Measurements from ENCODE around the gene PPP2R5D. TPM values are rescaled to one million over a fixed set of nuclear protein-coding genes. Genes with fewer than 3 reads are reported as not detected.

Gene PPP2R5D
- total RNA-seq, 2 experiments from 2014 or later = 35.0 to 35.6 TPM

DNA sequence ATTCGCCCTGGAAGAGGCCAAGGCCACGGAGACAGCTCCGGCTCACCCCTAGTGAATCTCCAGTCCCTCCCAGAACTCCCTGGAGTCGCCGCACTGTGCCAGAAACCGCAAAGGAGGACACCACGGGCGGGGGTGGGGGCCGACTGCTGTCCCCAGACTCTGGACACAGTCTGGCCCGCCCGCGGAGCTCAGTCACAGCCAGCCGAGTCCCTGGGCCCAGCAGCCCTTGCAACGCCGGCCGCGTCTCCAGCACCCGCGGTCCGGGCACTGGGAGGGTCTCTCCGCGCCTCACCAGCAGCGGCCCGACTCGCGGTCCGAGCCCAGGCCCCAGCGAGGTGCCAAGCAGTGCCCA is 5.9 kb upstream of the PPP2R5D start:
- H3K4me1 ChIP-seq (ENCODE audit: insufficient read depth, low read length, poor library complexity, severe bottlenecking) = peaks cover 23% of the 10 kb centered on the region
- no peaks in the 10 kb centered on the region for H3K9me3 ChIP-seq (ENCODE audit: low read length)
- peak overlapping the region; percentile 50 for H3K27ac ChIP-seq (ENCODE audit: low read depth, low read length, poor library complexity, severe bottlenecking)
- DNase-seq (ENCODE audit: low spot score) = peak; percentile 32
- peak overlapping the region; percentile 82 for H3K4me2 ChIP-seq (ENCODE audit: low read length)
- H4K20me1 ChIP-seq (ENCODE audit: insufficient read depth, low read length) = no peaks in the 10 kb centered on the region
- peaks cover 22% of the 10 kb centered on the region for H3K36me3 ChIP-seq (ENCODE audit: insufficient read depth, low read length)
- no TSS peak for BruUV-seq (replicated peaks)
- peaks cover 22% of the 10 kb centered on the region; the same call in 1 of the 2 replicates for H3K79me2 ChIP-seq (ENCODE audit: insufficient read depth, low read depth, low read length)
- CTCF ChIA-PET (ENCODE audit: unreplicated experiment) = no interaction called here
- intact Hi-C loops (cut with micrococcal nuclease; ENCODE audit: unreplicated experiment) = no loop called here
- POLR2A ChIA-PET = interaction anchor here (0.5 to 2.6 kb wide), 7 partner anchors 14 to 1209 kb away, joined by 3 to 18 read pairs (median 3); partner anchors contain the start of genes CNPY3, KLC4, KLHDC3 and MRPL2
- H3K9me2 ChIP-seq (ENCODE audit: insufficient read depth, low read length) = no peaks in the 10 kb centered on the region
- peak overlapping the region; percentile 85; the same call in 1 of the 2 replicates for H2AFZ ChIP-seq (ENCODE audit: low read length)
- H3K4me3 ChIP-seq (ENCODE audit: low read depth, low read length, poor library complexity, severe bottlenecking) = peak overlapping the region; percentile 88
- no peak for TF ChIP-seq EZH2phosphoT487 (IDR thresholded peaks at IDR 0.05; ENCODE audit: borderline replicate concordance, low read depth, low read length)
- no peak for TF ChIP-seq CTCF (conservative IDR thresholded peaks at IDR 0.05; ENCODE audit: low read length)

DNA sequence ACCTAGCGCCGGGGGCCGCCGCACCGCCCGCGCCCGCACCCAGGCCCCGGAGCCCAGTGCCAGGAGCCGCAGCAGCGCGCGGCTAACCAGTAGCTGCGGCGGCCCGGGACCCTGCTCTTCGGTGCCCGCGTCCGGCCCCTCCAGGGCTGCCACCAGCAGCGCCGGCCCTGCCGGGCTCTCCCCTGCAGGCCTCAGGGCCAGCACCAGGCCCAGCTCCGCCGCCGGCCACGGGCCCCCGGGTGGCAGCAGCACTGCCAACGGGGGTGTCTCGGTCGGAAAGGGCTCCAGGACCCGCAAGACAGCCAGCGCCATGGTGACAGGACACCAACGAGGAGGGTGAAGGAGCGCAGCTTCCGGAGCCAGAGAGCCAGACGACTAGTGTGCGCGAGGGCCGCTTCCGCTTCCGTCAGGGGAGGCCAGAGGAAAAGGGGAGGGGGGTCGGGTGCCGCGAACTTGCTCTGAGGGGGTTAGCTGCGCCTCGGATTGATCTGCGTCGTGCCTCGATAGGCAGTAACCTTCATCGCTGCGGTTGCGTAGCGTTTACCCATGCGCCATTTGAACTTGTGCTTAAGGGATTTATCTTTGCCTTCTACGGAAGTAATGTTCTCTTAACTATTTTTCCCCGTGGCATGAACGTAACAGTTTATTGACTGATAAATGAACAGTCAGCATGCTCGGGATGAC is 5.4 kb upstream of the PPP2R5D start, which contains the start of gene PEX6:
PEX6 (minus strand) TSS at position 343 of the 684 bp plus-strand sequence; CDS start at position 312, 31 bp downstream.
- Histone ChIP-seq H3K79me2 (ENCODE audit: insufficient read depth, low read depth, low read length) (peaks cover 22% of the 10 kb centered on the region; the same call in 1 of the 2 replicates), H3K4me2 (ENCODE audit: low read length) (peak within 1 kb of the TSS; percentile 82), H4K20me1 (ENCODE audit: insufficient read depth, low read length) (no peaks in the 10 kb centered on the region), H3K4me3 (ENCODE audit: low read depth, low read length, poor library complexity, severe bottlenecking) (peak within 1 kb of the TSS; percentile 88), H2AFZ (ENCODE audit: low read length) (peak within 1 kb of the TSS; percentile 85), H3K36me3 (ENCODE audit: insufficient read depth, low read length) (peaks cover 21% of the 10 kb centered on the region), H3K9me3 (ENCODE audit: low read length) (no peaks in the 10 kb centered on the region), H3K4me1 (ENCODE audit: insufficient read depth, low read length, poor library complexity, severe bottlenecking) (peaks cover 28% of the 10 kb centered on the region), H3K27ac (ENCODE audit: low read depth, low read length, poor library complexity, severe bottlenecking) (peak within 1 kb of the TSS; percentile 50), H3K9me2 (ENCODE audit: insufficient read depth, low read length) (no peaks in the 10 kb centered on the region)
- DNase-seq (ENCODE audit: low spot score) = peak; percentile 96
- ChIA-PET POLR2A (interaction anchor here (0.5 to 2.6 kb wide), 10 partner anchors 12 to 1209 kb away, joined by 3 to 18 read pairs (median 4); partner anchors contain the start of genes CNPY3, KLC4, KLHDC3 and MRPL2), CTCF (ENCODE audit: unreplicated experiment) (interaction anchor here (1.2 kb wide), 1 partner anchor 35 kb away, joined by 3 read pairs; the partner anchor contains the start of genes KLHDC3 and MEA1)
- no peak for TF ChIP-seq CTCF (conservative IDR thresholded peaks at IDR 0.05; ENCODE audit: low read length)
- no peak for TF ChIP-seq EZH2phosphoT487 (IDR thresholded peaks at IDR 0.05; ENCODE audit: borderline replicate concordance, low read depth, low read length)
- intact Hi-C loops (cut with micrococcal nuclease; ENCODE audit: unreplicated experiment) = loop anchor here (1.0 kb wide), 1 partner anchor 50 kb away; the partner anchor contains the start of gene CNPY3
- BruUV-seq (replicated peaks) = no TSS peak
